GM23338 (cell line): ENCODE measurements around the gene RNU6-7. TPM values are rescaled to one million over a fixed set of nuclear protein-coding genes. Genes with fewer than 3 reads are reported as not detected.

Source experiments
- ATAC-seq: fragments of 200-7000 bp; cut with Tn5 transposase; 3 replicates; pipeline ENCODE4 v1.9.1; 2020
- DNase-seq: peaks from one replicate; pipeline ENCODE4 v3.0.0-alpha.2; 2015; ENCODE audit warnings: low spot score
- H2AFZ ChIP-seq: fragments of 200-600 bp; sonication (generic); 2 replicates; pipeline ENCODE4 v1.8.0; 2016; ENCODE audit warnings: antibody characterized with exemption, mild to moderate bottlenecking, moderate library complexity
- H3F3A ChIP-seq: fragments of 200-600 bp; sonication (generic); replicated peaks from 2 replicates; pipeline ENCODE4 v1.8.0; 2017; ENCODE audit warnings: antibody characterized with exemption, mixed run types, low read depth
- H3K27ac ChIP-seq: fragments of 200-600 bp; sonication (generic); 2 replicates; pipeline ENCODE4 v1.6.1; 2016; ENCODE audit warnings: low read depth
- H3K27me3 ChIP-seq: fragments of 200-600 bp; sonication (generic); 2 replicates; pipeline ENCODE4 v1.8.0; 2016; ENCODE audit warnings: mild to moderate bottlenecking, mixed run types, moderate library complexity; ENCODE audit not compliant: insufficient read depth
- H3K36me3 ChIP-seq: fragments of 200-600 bp; sonication (generic); 2 replicates; pipeline ENCODE4 v1.8.0; 2016; ENCODE audit warnings: mild to moderate bottlenecking; ENCODE audit not compliant: insufficient read depth
- H3K4me1 ChIP-seq: fragments of 200-600 bp; sonication (generic); 2 replicates; pipeline ENCODE4 v1.8.0; 2016; ENCODE audit warnings: mild to moderate bottlenecking, moderate library complexity; ENCODE audit not compliant: insufficient read depth
- H3K4me2 ChIP-seq: fragments of 200-600 bp; sonication (generic); 2 replicates; pipeline ENCODE4 v1.7.1; 2017; ENCODE audit warnings: mixed run types
- H3K4me3 ChIP-seq: fragments of 200-600 bp; sonication (generic); 2 replicates; pipeline ENCODE4 v1.6.1; 2016; ENCODE audit warnings: mixed run types
- H3K79me2 ChIP-seq: fragments of 200-600 bp; sonication (generic); replicated peaks from 2 replicates; pipeline ENCODE4 v1.8.0; 2017; ENCODE audit warnings: mild to moderate bottlenecking; ENCODE audit not compliant: insufficient read depth
- H3K9me2 ChIP-seq: fragments of 200-600 bp; sonication (generic); 2 replicates; pipeline ENCODE4 v1.8.0; 2017; ENCODE audit not compliant: insufficient read depth
- H4K20me1 ChIP-seq: fragments of 200-600 bp; sonication (generic); replicated peaks from 2 replicates; pipeline ENCODE4 v1.8.0; 2017; ENCODE audit warnings: mild to moderate bottlenecking; ENCODE audit not compliant: insufficient read depth
- H3K27ac Mint-ChIP-seq: 2 replicates; pipeline ENCODE4 v1.8.0; 2020; ENCODE audit warnings: inconsistent platforms, mild to moderate bottlenecking, moderate library complexity, mixed read lengths
- H3K27me3 Mint-ChIP-seq: 3 replicates; pipeline ENCODE4 v1.8.0; 2022; ENCODE audit warnings: low read depth, mild to moderate bottlenecking, moderate library complexity, mixed read lengths, inconsistent platforms; ENCODE audit not compliant: insufficient read depth, poor library complexity
- H3K36me3 Mint-ChIP-seq: 3 replicates; pipeline ENCODE4 v1.8.0; 2021; ENCODE audit warnings: low read depth, mild to moderate bottlenecking, inconsistent platforms, moderate library complexity, mixed read lengths
- H3K4me1 Mint-ChIP-seq: 3 replicates; pipeline ENCODE4 v1.8.0; 2020; ENCODE audit warnings: mild to moderate bottlenecking, inconsistent platforms, mixed read lengths
- H3K4me3 Mint-ChIP-seq: 3 replicates; pipeline ENCODE4 v1.8.0; 2021; ENCODE audit warnings: moderate library complexity, mild to moderate bottlenecking, inconsistent platforms, mixed read lengths
- H3K9me3 Mint-ChIP-seq: 3 replicates; pipeline ENCODE4 v1.8.0; 2020; ENCODE audit warnings: moderate library complexity, mild to moderate bottlenecking, inconsistent platforms, mixed read lengths
- CTCF ChIP-seq, 2 experiments: fragments of 200-600 bp in 1 of 2; sonication (generic) in 1 of 2; conservative IDR thresholded peaks; 2 replicates each; pipeline versions ENCODE4 v1.5.1 to v1.6.1; 2016 to 2017; ENCODE audit warnings: antibody characterized with exemption in 2 of 2, low read depth in 2 of 2, mild to moderate bottlenecking in 2 of 2, moderate library complexity in 1 of 2
- EZH2phosphoT487 ChIP-seq: fragments of 200-600 bp; sonication (generic); IDR thresholded peaks from one replicate; pipeline ENCODE4 v1.8.1; 2018; ENCODE audit warnings: antibody characterized with exemption; ENCODE audit not compliant: unreplicated experiment
- JUNB ChIP-seq: IDR thresholded peaks from one replicate; pipeline ENCODE4 v1.6.1; 2016; ENCODE audit warnings: antibody characterized with exemption; ENCODE audit not compliant: unreplicated experiment
- REST ChIP-seq: IDR thresholded peaks from one replicate; pipeline ENCODE4 v1.6.1; 2018; ENCODE audit warnings: antibody characterized with exemption; ENCODE audit not compliant: unreplicated experiment
- ZNF114 ChIP-seq: fragments of 250-450 bp; sonication (Bioruptor Pico); IDR thresholded peaks from 2 replicates; pipeline ENCODE4 v1.5.0; 2020; ENCODE audit warnings: mild to moderate bottlenecking, moderate library complexity
- ZNF331 ChIP-seq: fragments of 250-450 bp; sonication (Bioruptor Pico); IDR thresholded peaks from 2 replicates; pipeline ENCODE4 v1.5.0; 2020; ENCODE audit warnings: low read depth, mild to moderate bottlenecking, moderate library complexity
- ZNF462 ChIP-seq: fragments of 250-450 bp; sonication (Bioruptor Pico); IDR thresholded peaks from 2 replicates; pipeline ENCODE4 v1.5.0; 2020; ENCODE audit warnings: mild to moderate bottlenecking, moderate library complexity
- polyA plus RNA-seq: library from polyadenylated mRNA; unstranded; fragments of >200 nt; fragmentation: Nextera tagmentation; extraction: Ambion mirVana; gene quantifications from 2 replicates; pipeline ENCODE4 v1.2.1, GENCODE V29; 2016
- total RNA-seq: library from RNA; depleted of rRNA; stranded (reverse); fragments of >200 nt; shearing (Covaris generic); gene quantifications from 2 replicates; pipeline ENCODE4 v1.2.3, GENCODE V29; 2014
- TF ChIP-seq, protein P1 (sequence below): IDR thresholded peaks from 2 replicates; pipeline ENCODE4 v1.6.1; 2016; ENCODE audit warnings: antibody characterized with exemption

RNU6-7 gene
- total and polyA plus RNA-seq, 2 experiments from 2014 or later: 39.1 TPM; not detected in 1

DNA sequence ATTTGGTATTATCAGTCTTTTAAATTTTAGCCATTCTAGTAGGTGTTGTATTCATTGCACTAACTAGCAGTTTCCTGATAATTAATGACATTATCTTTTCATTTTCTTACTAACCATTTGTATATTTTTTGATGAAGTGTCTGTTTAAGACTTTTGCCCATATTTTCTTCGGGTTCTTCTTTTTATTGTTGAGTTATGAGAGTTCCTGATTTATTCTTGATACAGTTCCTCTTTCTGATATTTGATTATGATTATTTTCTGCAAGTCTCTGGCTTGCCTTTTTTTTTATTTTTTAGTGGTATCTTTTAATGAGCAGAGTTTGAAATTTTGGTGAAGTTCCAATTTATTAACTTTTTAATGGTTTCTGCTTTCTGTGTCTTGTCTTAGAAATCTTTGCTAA is 6.2 kb upstream of the RNU6-7 start (continued):
- TF ChIP-seq ZNF462 (CRISPR knock-in tag): no peak
- TF ChIP-seq REST: no peak
- TF ChIP-seq ZNF114 (CRISPR knock-in tag): no peak
- no peak for TF ChIP-seq ZNF331 (CRISPR knock-in tag)

DNA sequence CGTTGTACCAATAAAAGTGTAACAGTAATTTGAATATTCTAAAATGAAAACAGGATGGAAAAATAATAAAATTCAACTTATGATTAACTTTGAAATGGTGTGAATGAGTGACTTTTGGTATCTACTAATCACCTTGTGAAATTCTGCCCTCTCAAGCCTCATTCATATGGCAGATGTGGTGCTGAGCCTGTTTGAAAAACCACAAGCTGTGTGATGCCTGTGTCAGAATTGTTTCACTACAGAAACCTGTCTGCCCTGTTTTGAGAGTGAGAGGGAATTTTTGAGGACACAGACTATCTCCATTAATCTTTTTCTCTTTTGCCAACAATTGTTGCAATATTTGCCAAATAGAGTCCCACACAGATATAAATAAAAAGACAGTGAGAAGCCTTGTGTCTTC is 3.9 kb upstream of the RNU6-7 start:
- no peak for DNase-seq
- no peak overlapping the region for H3K4me2 ChIP-seq
- no peaks in the 10 kb centered on the region for H3F3A ChIP-seq
- H3K36me3 ChIP-seq: no peaks in the 10 kb centered on the region
- peaks cover 10% of the 10 kb centered on the region for H3K27me3 Mint-ChIP-seq
- TF ChIP-seq JUNB: no peak
- TF ChIP-seq REST: no peak
- TF ChIP-seq, protein P1, sequence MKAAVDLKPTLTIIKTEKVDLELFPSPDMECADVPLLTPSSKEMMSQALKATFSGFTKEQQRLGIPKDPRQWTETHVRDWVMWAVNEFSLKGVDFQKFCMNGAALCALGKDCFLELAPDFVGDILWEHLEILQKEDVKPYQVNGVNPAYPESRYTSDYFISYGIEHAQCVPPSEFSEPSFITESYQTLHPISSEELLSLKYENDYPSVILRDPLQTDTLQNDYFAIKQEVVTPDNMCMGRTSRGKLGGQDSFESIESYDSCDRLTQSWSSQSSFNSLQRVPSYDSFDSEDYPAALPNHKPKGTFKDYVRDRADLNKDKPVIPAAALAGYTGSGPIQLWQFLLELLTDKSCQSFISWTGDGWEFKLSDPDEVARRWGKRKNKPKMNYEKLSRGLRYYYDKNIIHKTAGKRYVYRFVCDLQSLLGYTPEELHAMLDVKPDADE: no peak
- TF ChIP-seq EZH2phosphoT487: no peak
- TF ChIP-seq CTCF (conservative IDR thresholded peaks at IDR 0.05; ENCODE audit: low read depth in 2 of 2): no peak
- TF ChIP-seq ZNF114 (CRISPR knock-in tag): no peak
- no peak for ATAC-seq
- no peaks in the 10 kb centered on the region for H3K79me2 ChIP-seq
- no peak overlapping the region for H3K4me3 Mint-ChIP-seq
- no peaks in the 10 kb centered on the region for H3K36me3 Mint-ChIP-seq
- no peak overlapping the region for H3K4me3 ChIP-seq
- no peaks in the 10 kb centered on the region for H3K9me3 Mint-ChIP-seq
- H3K27ac ChIP-seq: no peak overlapping the region
- no peaks in the 10 kb centered on the region for H4K20me1 ChIP-seq
- H3K27me3 ChIP-seq: peaks cover 7% of the 10 kb centered on the region; the same call in 1 of the 2 replicates
- no peaks in the 10 kb centered on the region for H3K4me1 ChIP-seq
- H2AFZ ChIP-seq: no peak overlapping the region
- no peak overlapping the region for H3K27ac Mint-ChIP-seq
- peaks cover 3% of the 10 kb centered on the region; the same call in 2 of the 3 replicates for H3K4me1 Mint-ChIP-seq
- H3K9me2 ChIP-seq: no peaks in the 10 kb centered on the region
